Measurements from ENCODE around the gene TAF11L13.

DNA sequence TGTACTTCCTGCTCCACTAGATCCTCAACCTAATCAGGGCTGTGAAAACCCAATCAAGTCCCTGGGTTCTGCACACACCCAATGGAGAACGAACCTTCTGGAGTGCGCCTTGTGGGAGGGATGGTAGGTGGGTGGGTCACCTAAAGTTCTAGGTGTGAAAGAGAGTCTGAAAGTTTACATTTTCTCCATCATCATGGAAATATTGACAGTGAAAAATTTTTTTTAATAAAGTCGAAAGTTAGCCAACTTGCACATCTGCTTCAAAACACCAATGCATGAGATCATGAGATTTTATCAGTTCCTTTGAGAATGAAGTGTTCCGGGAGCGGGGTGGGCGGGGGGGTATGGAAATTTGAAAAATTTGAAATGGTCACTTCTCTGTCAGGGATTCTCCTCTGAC lies 24.0 kb downstream of the TAF11L13 start:
- TF ChIP-seq CTCF (IDR thresholded peaks at IDR 0.05; ENCODE audit: low read length) (no peak), EZH2 (IDR thresholded peaks at IDR 0.05; ENCODE audit: borderline replicate concordance, low read length) (no peak)

Data from OCI-LY1 (cell line).